GM21619 (cell line): ENCODE results near the gene PDE11A.

Experiments used
- ATAC-seq: cut with Tn5 transposase; IDR thresholded peaks from one replicate; pipeline ENCODE4 v1.9.1; 2021; ENCODE audit not compliant: unreplicated experiment

Gene PDE11A

GRCh38 chr2:177708106-177708505 lies 364.5 kb downstream of the PDE11A start:
- no peak for ATAC-seq

GRCh38 chr2:177705511-177706173 lies 366.9 kb downstream of the PDE11A start:
- no peak for ATAC-seq

GRCh38 chr2:177703159-177703558 lies 369.4 kb downstream of the PDE11A start:
- no peak for ATAC-seq

GRCh38 chr2:177698281-177698680 lies 374.3 kb downstream of the PDE11A start:
- ATAC-seq: no peak

- ATAC-seq: no peak
These were observed 378.2 kb downstream of the PDE11A start for GRCh38 chr2:177694348-177694747.

- no peak for ATAC-seq
These were observed 378.8 kb downstream of the PDE11A start for GRCh38 chr2:177693658-177694339.

- no peak for ATAC-seq
These were observed 379.8 kb downstream of the PDE11A start for GRCh38 chr2:177692783-177693269.

GRCh38 chr2:177692042-177692782 lies 380.4 kb downstream of the PDE11A start:
- no peak for ATAC-seq

- ATAC-seq: no peak
These were observed 381.4 kb downstream of the PDE11A start for GRCh38 chr2:177691177-177691576.

- no peak for ATAC-seq
These were observed 383.0 kb downstream of the PDE11A start for GRCh38 chr2:177689623-177690022.

- ATAC-seq: no peak
These were observed 383.7 kb downstream of the PDE11A start for GRCh38 chr2:177688844-177689243.

GRCh38 chr2:177683661-177684069 lies 388.9 kb downstream of the PDE11A start:
- ATAC-seq: no peak

- ATAC-seq: no peak
These were observed 389.5 kb downstream of the PDE11A start for GRCh38 chr2:177682836-177683660.

- no peak for ATAC-seq
These were observed 390.6 kb downstream of the PDE11A start for GRCh38 chr2:177682006-177682405.

- no peak for ATAC-seq
These were observed 391.5 kb downstream of the PDE11A start for GRCh38 chr2:177680866-177681712.

- no peak for ATAC-seq
These were observed 392.7 kb downstream of the PDE11A start for GRCh38 chr2:177679611-177680605.

GRCh38 chr2:177678939-177679338 lies 393.6 kb downstream of the PDE11A start:
- ATAC-seq: no peak

GRCh38 chr2:177676636-177677035 lies 395.9 kb downstream of the PDE11A start:
- ATAC-seq: no peak

- no peak for ATAC-seq
These were observed 396.8 kb downstream of the PDE11A start for GRCh38 chr2:177675825-177676224.
